Astrocyte of the hippocampus (primary cell): Measurements from ENCODE around the gene RANBP17.

Experiments
- DNase-seq: peaks from one replicate; pipeline ENCODE4 v3.0.0; 2011; ENCODE audit warnings: low read depth, low spot score

RANBP17 gene

DNA sequence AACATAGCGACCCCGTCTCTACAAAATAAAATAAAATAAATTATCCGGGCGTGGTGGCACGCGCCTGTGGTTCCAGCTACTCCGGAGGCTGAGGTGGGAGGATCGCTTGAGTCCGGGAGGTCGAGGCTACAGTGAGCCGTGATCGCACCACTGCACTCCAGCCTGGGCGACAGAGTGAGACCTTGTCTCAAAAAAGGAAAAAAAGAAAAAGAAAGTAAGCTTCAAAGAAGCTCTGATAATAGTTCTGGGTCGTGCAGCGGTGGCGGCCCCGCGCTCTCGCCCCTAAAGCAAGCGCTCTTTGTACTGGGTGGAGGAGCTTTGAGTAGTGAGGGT, 454.1 kb downstream of the RANBP17 start:
- no peak for DNase-seq

GRCh38 chr5:171316258-171317121, 454.7 kb downstream of the RANBP17 start:
- peak; percentile 54 for DNase-seq

DNA sequence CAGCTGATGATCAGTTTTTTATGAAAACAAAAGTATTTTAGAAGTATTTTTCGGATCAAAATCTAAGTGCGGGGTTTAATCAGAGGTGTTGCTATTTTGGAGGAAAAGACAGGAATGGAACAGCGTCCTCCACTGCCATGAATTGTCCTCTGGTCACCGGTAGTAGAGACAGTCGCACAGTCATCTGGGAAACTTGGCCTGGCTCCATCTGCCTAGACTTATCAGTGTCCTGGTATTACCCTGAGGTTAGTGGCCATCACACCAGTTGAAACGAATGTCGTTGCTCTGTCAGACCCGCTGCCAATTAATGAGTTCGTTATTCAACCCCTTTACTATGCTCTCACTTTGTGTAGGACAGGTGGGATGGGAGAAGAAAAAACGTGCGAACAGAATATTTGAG, 455.4 kb downstream of the RANBP17 start:
- no peak for DNase-seq

DNA sequence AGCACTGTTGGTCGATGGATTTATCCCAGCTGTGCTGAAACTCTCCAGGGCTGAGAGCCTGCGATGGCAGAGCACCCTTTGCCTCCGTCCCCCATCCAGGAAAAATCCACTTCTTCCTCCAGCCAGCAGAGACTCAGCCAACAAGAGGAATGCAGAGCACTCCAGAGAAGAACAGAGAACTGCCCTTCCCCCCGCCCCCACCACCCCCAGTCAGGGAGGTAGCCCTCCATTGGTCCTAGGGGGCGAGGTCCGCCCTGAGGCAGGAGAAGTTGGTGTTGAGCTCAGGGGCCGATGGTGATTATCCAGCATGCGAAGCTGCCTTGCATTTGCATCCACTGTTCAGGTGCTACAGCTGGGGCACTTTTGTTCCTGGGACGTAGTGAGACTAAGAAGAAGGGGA, 456.2 kb downstream of the RANBP17 start:
- DNase-seq, result no peak

DNA sequence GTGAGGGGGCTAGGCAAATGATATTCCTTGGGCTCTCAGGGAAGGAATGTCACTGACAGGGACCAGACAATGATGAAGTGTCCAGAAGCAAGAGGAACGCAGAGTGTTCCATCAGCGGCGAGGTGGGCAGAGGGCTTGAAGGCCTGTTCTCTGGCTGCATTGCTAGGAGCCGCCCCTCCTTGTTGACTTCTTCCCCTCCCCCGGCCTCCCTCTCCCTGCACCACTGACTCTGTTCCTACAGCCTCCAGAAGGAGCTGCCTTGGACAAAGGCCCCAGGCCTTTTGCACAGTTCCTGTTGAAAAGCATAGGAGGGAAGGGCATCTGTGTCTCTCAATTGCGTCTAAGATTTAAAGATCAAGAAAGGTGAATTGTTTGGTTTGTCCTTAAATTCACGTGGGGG, 459.6 kb downstream of the RANBP17 start:
- DNase-seq, result no peak

DNA sequence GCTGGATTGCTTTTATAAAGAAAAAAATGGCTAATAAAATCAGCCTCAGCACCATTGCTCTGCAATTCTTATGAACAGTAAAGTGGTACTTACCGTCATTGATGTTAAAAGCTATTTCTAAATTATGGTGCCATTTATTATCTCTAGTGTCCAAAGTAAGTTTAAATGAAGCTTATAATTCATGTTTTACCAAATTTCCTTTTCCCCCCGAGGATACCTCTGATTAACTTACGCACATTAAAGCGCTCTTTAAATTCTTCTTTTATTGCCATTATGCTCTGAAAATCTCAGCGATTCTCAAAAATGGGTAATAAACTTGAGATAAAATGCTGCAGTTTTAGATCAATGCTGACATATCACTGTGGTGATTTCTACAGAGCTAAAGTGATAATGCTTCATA, 460.7 kb downstream of the RANBP17 start:
- no peak for DNase-seq

DNA sequence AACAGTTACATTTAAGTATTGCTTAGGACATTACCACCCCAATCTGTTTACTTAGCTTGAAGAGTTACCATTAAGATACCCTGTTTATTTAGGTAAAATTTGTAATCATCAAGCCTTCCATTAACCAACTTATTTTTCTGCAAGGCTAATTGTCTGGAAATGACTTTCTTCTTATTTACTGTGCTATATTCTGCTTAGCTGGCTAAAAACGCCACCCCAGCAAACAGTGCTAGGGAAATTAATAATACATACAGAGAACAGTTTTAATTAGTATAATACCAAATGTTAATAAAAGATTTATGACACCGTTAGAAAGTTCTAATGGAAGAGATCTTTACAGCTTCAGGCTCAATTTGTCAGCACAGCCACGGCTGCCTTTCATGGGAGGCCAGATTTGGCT, 461.2 kb downstream of the RANBP17 start:
- no peak for DNase-seq

DNA sequence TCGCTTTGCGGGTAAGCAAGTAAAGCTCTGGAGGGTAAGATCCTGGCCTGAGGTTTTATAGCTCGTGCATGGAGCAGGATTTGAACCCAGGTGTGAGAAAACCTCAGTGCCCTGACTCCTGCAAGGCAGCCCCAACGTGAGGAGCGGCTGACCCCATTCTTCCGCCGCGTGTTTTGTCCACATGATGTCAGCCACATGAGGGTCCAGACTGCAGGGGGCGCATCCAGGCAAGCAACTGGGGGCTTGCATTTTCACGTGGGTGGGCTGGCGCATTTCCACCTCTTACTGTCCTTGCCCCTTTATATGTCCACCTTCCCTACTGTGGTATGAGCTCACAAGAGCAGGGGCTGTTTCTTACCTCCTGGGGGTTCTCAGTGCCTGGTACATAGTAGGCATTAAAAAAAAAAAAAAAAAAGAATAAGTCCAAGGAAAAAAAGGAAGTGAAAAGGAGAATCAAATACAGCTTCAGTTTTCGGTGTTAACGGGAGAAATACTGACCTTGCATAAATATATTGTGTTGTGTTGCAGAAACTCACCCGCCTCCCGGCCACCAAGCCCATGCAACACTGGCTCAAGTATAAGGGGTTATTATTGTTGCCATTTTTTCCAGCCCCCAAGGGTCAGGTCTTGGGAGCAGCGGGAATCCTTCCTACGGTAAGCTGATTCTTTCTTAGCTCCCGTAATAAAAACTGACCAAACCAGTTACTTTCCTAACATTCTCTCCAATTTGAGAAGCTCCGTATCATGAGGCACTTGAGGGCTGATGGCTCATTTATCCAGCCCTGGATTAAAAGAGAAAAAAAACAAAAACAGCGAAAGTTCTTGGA, 462.2 kb downstream of the RANBP17 start:
- DNase-seq, result no peak

- DNase-seq, result no peak
These were observed 468.2 kb downstream of the RANBP17 start for GRCh38 chr5:171330021-171330420.

DNA sequence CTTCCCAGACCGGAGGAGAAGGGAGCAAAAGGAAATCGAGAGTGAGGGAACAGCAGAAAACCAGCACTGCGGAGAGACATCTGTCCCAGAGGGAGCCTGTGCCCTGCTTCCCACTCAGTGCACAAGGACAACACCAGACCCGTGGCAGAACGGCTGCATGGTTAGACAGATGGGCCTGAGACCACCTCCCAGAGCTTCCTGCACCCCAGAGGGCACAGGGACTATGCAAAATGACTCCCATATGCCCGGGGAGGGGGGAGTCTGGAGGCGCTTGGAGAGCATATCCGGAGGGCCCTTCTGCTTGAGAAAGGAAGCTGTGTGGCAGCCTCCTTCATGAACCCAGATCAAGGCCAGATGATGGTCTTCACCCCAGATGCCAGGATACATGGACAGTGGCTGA, 473.8 kb downstream of the RANBP17 start:
- DNase-seq, result no peak

GRCh38 chr5:171336521-171337209, 474.8 kb downstream of the RANBP17 start:
- DNase-seq, result peak; percentile 78

GRCh38 chr5:171337210-171337569, 475.4 kb downstream of the RANBP17 start:
- no peak for DNase-seq

GRCh38 chr5:171340042-171340441, 478.2 kb downstream of the RANBP17 start:
- no peak for DNase-seq

DNA sequence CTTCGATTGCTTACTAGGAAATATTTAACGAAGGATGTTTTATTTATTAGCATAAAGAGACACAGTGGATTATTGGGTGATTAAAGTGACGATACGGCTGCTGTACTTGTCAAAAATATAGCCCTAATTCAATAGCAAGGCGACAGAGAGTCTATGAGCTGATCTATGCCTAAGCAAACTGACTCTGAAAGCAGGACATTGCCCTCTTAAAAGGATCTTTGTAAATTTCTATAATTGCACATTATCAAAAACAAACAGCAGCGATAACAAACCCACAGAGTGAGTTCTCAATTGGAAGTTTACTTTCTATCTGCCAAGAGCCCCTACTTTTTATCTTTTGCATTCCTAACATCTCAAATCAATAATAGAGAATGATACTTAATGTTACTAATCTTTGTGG, 478.7 kb downstream of the RANBP17 start:
- no peak for DNase-seq

GRCh38 chr5:171342362-171343111, 480.7 kb downstream of the RANBP17 start:
- peak; percentile 78 for DNase-seq

DNA sequence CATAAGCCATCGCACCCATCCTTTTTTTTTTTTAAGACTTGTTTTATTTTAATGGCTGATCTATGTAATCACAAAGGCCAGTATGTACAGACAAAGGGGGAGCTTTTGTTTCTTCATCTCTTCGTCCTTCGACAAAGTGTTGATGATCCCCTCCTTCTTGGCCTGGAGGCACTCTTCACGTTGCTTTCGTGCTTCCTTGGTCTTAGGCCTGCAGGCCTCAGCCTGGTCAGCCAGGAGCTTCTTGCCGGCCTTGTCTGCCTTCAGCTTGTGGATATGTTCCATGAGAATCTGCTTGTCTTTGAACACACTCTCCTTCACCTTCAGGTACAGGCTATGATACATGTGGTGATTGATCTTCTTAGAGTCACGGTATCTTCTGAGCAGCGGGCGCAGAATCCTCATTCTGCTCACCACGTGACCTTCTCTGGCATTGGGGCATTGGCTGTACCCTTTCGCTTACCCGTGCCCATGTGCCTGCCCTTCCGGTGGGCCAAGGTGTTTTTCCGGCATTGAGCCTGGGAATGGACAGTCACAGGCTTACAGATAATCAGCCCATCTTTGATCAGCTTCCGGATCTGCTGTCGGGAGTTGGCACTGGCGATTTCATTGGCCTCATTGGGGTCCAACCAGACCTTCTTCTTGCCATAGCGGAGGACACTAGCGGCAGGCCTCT, 483.3 kb downstream of the RANBP17 start:
- DNase-seq, result no peak
